ENCODE measurements around the gene MAP1S. TPM values are rescaled to one million over a fixed set of nuclear protein-coding genes. Genes with fewer than 3 reads are reported as not detected.

Gene MAP1S
- total and polyA plus RNA-seq, 2 of the 8 experiments (the other 6 are each of a cell fraction or from before 2014, with no cell fraction given) = 66.7 to 115 TPM

DNA sequence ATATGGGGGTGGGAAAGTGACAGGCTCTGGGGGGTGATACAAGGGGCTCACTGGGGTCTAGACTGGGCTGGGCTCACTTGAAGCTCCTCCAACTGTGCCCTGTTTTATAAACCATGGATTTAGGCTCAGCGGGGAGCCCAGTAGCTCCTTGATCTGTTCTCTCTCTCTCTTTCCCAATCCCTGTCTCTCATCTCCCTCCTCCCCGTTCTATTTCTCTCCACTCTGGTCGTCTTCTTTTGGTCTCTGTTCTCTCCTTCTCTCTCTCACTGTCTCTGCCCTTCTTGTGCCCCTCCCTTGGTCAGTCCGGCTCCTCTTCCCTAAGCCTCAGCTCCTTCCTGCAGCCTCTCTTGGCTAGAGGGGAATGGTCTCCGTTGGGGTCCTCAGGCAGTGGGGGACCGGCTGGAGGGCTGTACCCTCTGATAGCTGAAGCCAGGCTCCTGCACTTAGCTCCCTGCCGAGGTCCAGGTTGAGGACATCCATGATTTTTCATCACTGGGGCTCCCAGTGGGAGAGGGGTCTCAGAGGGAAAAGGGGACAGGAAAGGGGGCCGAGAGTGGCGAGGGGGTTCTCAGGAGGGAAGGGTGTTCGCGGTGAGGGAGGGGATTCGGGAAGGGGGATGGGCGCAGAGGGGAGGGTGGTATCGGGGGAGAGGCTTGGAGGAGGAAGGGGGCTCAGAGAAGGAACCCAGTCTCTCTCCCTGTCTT is 39.6 kb upstream of the MAP1S start:
- Histone ChIP-seq H2AK5ac (ENCODE audit: low read depth, low read length) (peak overlapping the region; percentile 86; the same call in 1 of the 2 replicates), H3K79me1 (ENCODE audit: low read depth, low read length) (peaks cover 20% of the 10 kb centered on the region), H3K4me2 (ENCODE audit: insufficient read depth in 1 of 2, low read depth in 2 of 2, low read length in 2 of 2) (peak overlapping the region; percentile 66 to 83), H3K23ac (ENCODE audit: insufficient read length) (no peak overlapping the region), H3K4ac (replicated peaks; ENCODE audit: insufficient read length, low read depth, low read length) (no peak overlapping the region), H2BK12ac (ENCODE audit: low read depth, low read length) (peak overlapping the region; percentile 96), H3K27ac (ENCODE audit: low read depth, low read length) (no peak overlapping the region), H4K20me1 (replicated peaks in 1 of 2; ENCODE audit: control insufficient read depth in 1 of 2, insufficient read depth in 2 of 2, low read length in 2 of 2) (peaks cover 10 to 22% of the 10 kb centered on the region in 2 experiments), H3K9me3 (ENCODE audit: insufficient read depth in 2 of 2, low read depth in 1 of 2, low read length in 1 of 2) (no peaks in the 10 kb centered on the region), H3K18ac (ENCODE audit: extremely low read depth, low read length) (peak overlapping the region; percentile 78), H3K27me3 (replicated peaks in 1 of 4; ENCODE audit: control insufficient read depth in 3 of 4, extremely low read depth in 1 of 4, insufficient read depth in 3 of 4, low read length in 3 of 4) (no peaks in the 10 kb centered on the region), H3K79me2 (ENCODE audit: control insufficient read depth in 1 of 2, insufficient read depth in 2 of 2, low read length in 2 of 2) (peaks cover 9 to 58% of the 10 kb centered on the region in 2 experiments), H3K14ac (ENCODE audit: insufficient read length) (no peak overlapping the region), H3K23me2 (ENCODE audit: low read depth, low read length) (peaks cover 6% of the 10 kb centered on the region; the same call in 1 of the 2 replicates), H4K5ac (ENCODE audit: insufficient read length, low read depth, low read length) (no peak overlapping the region), H4K8ac (ENCODE audit: extremely low read depth, insufficient read depth, low read length) (no peak overlapping the region), H2AFZ (ENCODE audit: low read length) (no peak overlapping the region), H2BK15ac (ENCODE audit: low read length) (peak overlapping the region; percentile 95; the same call in 1 of the 2 replicates), H3K36me3 (ENCODE audit: control insufficient read depth in 2 of 4, insufficient read depth in 4 of 4, low read length in 3 of 4) (no peaks in the 10 kb centered on the region), H2BK120ac (replicated peaks; ENCODE audit: low read depth, low read length) (no peak overlapping the region), H3K4me3 (ENCODE audit: extremely low read depth in 1 of 4, insufficient read depth in 2 of 4, low read depth in 3 of 4, low read length in 4 of 4) (peak overlapping the region; percentile 28 to 64 (median 40); a peak in 6 of 8 replicates), H2BK5ac (ENCODE audit: low read depth, low read length) (peak overlapping the region; percentile 18; the same call in 1 of the 2 replicates), H3K56ac (replicated peaks; ENCODE audit: insufficient read length, low read depth, low read length) (no peak overlapping the region), H3K4me1 (replicated peaks in 1 of 4; ENCODE audit: control insufficient read depth in 3 of 4, insufficient read depth in 4 of 4, low read length in 3 of 4) (peaks cover 0 to 10% (median 5%) of the 10 kb centered on the region in 4 experiments; a peak in 6 of 7 replicates), H2BK20ac (ENCODE audit: low read length) (no peak overlapping the region), H4K91ac (replicated peaks; ENCODE audit: insufficient read length, low read length) (no peak overlapping the region), H3K9ac (replicated peaks in 1 of 4; ENCODE audit: extremely low read depth in 1 of 4, low read depth in 3 of 4, low read length in 3 of 4) (no peak overlapping the region)
- FAIRE-seq = no peak
- TF ChIP-seq RBBP5 (IDR thresholded peaks at IDR 0.05; ENCODE audit: borderline replicate concordance, low read depth, low read length) (0 out of 2 replicates have a peak, but pooled peaks have one; percentile 32), NRF1 (IDR thresholded peaks at IDR 0.05; ENCODE audit: low read depth, low read length) (no peak), SIRT6 (IDR thresholded peaks at IDR 0.05; ENCODE audit: low read length) (no peak), CTBP2 (IDR thresholded peaks at IDR 0.05; ENCODE audit: borderline replicate concordance, insufficient read depth, insufficient read length, low read length) (no peak)
- peak in 1 of 2 experiments; percentile 66 for DNase-seq (ENCODE audit: low read depth in 1 of 2, low spot score in 2 of 2)
- 34% methylated on average over 7 of the region's 14 CpGs; no CpG with 5 or more reads in 1 of the 2 experiments for WGBS, 2 experiments (ENCODE audit: extremely low coverage in 1 of 2, insufficient coverage in 1 of 2, insufficient read length in 1 of 2, insufficient replicate concordance in 2 of 2, low coverage in 1 of 2, low lambda C conversion rate in 2 of 2, missing lambda C conversion rate in 1 of 2)
- ChIA-PET POLR2A (ENCODE audit: partially characterized antibody) (interaction anchor here (0.6 to 1.5 kb wide), 6 partner anchors 9 to 119 kb away, joined by 3 to 7 read pairs (median 3); partner anchors contain the start of genes MAP1S and UNC13A), CTCF (ENCODE audit: partially characterized antibody) (interaction anchor here (0.6 to 1.1 kb wide), 3 partner anchors 25 to 58 kb away, joined by 3 read pairs; no protein-coding TSS in a partner anchor)
